C4-2B (cell line): ENCODE results near the gene TSHR.

Source experiments
- ZFX ChIP-seq: fragments of 450-650 bp; IDR thresholded peaks from 2 replicates; pipeline ENCODE4 v1.6.1; 2017
- TF ChIP-seq, protein P1 (sequence below): fragments of 450-650 bp; conservative IDR thresholded peaks from 2 replicates; pipeline ENCODE4 v1.5.1; 2017; ENCODE audit warnings: mild to moderate bottlenecking

DNA sequence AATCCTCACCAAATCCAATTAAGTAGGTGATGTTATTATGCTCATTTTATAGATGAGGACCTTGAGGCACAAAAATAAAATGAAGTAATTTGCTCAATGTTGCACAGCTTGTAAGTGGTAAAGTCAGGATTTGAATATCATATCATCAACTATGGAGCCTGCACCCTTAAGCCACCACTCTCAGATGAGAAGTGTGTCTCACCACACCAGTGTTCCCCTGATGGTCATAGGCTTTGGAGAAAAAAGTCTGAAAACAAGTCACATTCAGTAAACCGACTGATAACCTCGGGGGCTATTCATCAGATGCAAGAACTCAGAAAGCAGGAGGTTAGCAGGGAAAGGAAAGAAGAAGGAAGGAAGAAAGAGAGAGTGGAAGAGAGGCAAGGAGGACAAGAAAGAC, 2.8 kb downstream of the TSHR start:
- TF ChIP-seq, protein P1, sequence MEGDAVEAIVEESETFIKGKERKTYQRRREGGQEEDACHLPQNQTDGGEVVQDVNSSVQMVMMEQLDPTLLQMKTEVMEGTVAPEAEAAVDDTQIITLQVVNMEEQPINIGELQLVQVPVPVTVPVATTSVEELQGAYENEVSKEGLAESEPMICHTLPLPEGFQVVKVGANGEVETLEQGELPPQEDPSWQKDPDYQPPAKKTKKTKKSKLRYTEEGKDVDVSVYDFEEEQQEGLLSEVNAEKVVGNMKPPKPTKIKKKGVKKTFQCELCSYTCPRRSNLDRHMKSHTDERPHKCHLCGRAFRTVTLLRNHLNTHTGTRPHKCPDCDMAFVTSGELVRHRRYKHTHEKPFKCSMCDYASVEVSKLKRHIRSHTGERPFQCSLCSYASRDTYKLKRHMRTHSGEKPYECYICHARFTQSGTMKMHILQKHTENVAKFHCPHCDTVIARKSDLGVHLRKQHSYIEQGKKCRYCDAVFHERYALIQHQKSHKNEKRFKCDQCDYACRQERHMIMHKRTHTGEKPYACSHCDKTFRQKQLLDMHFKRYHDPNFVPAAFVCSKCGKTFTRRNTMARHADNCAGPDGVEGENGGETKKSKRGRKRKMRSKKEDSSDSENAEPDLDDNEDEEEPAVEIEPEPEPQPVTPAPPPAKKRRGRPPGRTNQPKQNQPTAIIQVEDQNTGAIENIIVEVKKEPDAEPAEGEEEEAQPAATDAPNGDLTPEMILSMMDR: no peak
- no peak for TF ChIP-seq ZFX
